GM20000 (cell line): Measurements from ENCODE around the gene PRR14.
"Not testable (repeated sequence)": the region's sequence is repeated elsewhere in the genome, so short reads cannot be mapped to it uniquely, and the experiment has no call there.

Source experiments
- DNase-seq: peaks from one replicate; pipeline ENCODE4 v3.0.0; 2012; ENCODE audit warnings: low spot score
- CTCF ChIP-seq: IDR thresholded peaks from 2 replicates; pipeline ENCODE4 v1.5.1; 2012; ENCODE audit warnings: mild to moderate bottlenecking, control low read depth; ENCODE audit errors: extremely low read depth, missing control alignments

Gene PRR14

DNA sequence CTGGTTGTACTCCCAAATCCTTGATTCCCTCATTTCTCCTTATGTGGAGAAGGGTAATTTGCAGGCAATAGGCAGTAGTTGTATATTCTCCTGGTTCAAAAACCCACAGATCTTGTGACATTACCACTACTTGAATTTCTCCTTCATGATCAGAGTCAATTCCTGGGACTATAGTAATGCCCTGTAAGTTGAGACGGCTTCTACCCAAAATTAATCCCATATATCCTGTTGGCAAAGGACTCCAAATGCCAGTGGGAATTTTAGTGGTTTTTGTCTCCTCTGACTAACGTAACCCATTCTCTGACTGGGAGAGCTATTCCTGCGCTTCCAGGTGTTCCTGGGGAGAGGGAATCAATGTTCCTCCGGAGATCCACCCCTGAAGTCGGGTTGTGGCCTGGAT is 29.0 kb upstream of the PRR14 start:
- no peak for DNase-seq
- no peak for TF ChIP-seq CTCF

DNA sequence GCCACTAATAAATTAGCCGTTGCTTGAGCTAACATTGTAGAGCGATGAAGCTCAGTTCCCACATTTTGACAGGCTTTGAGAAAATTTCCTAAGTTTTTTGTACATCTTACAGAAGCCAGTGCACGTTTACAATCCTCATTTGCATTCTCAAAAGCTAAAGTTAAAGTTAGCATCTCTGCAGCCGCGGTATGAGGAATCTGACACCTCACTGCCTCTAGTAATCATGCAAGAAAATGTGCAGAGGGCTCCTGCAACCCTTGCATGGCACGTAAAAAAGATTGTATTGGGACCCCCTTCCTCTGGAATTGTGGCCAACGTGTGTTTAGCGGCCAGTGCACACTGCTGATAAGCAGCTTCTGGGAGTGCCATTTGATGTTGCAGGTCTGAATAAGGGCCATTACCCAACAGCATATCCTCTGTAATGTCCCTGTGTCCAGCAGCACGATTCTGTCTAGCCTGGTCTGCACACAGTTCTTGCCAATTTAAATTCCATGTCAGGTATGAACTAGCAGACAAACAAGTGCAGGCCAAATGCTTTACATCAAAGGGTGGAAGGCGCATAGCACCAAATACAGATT is 28.2 kb upstream of the PRR14 start:
- DNase-seq = no peak
- no peak for TF ChIP-seq CTCF

DNA sequence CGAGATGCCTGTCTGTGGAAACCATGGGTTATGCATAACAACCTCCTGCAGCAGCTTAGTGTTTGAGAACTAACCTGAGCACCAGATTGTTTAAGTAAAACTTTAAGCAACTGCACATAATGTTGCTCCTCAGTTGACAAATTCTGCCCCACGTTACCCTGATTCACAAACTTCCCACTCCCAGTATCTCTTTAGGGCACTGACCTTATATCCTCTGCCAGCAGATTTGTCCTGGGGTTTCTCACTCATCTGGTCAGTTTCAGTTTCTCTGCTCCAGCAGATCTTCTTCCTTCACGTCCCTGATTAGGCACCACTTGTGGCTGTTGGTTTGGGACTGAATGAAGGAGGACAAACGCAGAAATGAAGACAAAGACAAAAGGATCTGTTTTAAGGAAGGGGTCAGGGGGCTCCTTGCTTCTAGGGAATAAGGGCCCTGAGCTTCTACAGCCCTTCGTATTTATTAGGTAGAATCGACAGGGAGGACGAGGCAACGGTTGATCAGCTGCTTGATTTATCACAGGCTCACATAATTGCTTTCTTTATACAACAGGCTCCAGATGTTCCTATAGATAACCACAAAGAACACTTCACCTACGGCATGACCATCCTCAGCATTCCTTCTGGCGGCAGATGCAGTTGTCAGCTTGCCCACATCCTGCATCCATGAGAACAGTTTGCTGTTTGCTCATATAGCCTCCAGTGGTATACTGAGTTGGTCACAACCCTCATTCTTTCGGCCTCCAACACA is 27.1 kb upstream of the PRR14 start:
- no peak for DNase-seq
- no peak for TF ChIP-seq CTCF

GRCh38 chr16:30626236-30626635 is 24.5 kb upstream of the PRR14 start:
- no peak for TF ChIP-seq CTCF
- no peak for DNase-seq

DNA sequence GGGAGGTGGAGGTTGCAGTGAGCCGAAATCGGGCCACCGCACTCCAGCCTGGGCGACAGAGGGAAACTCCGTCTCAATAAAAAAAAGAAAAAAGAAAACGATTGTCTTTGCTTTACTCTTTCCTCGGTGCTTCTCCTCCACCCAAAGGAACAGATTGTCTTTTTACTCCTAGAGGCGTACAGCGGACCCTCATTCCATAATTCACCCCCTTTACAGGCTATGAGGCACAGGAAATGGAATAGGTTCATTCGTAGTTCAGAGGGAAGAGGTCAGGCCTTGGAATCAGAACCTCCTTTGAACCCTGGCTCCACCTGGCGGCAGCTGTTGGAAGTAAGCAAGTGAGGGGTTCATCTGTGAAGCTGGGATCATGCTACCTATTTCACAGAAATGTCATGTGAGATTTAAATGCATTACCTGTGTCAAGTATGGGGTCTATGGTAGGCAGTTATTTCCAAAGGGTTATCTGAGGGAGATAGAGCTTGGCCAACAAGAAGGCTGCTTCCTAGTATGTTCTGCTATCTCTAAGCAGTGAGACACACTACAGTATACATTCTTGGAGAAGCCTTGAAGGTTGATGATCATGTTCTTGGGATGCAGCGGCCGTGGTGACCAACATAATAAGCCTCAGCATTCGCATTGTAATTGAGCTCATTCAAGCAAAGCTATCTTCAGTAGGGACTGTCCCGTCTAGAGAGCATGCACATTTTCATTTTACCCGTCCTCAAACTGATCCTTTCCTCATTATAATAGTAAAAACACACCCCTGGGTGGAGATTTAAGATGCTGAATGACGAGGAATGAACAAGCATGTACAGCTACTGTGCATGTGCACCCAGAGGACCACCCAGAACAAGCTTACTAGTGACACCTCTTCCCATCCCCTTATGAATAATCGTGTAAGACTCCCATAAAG is 21.9 kb upstream of the PRR14 start:
- peak; percentile 73 for DNase-seq

GRCh38 chr16:30632454-30632853 is 18.3 kb upstream of the PRR14 start:
- DNase-seq = not testable (repeated sequence)

More for the DNA sequence above, 21.9 kb upstream of the PRR14 start:
- TF ChIP-seq CTCF = peak; percentile 65

GRCh38 chr16:30633526-30633925 is 17.2 kb upstream of the PRR14 start:
- no peak for DNase-seq
- no peak for TF ChIP-seq CTCF
